ENCODE measurements around the gene TIPIN.
"Not testable (repeated sequence)": the region's sequence is repeated elsewhere in the genome, so short reads cannot be mapped to it uniquely, and the experiment has no call there.

The TIPIN gene

GRCh38 chr15:66381376-66381775 is 24.9 kb upstream of the TIPIN start:
- not testable (repeated sequence) for DNase-seq

DNA sequence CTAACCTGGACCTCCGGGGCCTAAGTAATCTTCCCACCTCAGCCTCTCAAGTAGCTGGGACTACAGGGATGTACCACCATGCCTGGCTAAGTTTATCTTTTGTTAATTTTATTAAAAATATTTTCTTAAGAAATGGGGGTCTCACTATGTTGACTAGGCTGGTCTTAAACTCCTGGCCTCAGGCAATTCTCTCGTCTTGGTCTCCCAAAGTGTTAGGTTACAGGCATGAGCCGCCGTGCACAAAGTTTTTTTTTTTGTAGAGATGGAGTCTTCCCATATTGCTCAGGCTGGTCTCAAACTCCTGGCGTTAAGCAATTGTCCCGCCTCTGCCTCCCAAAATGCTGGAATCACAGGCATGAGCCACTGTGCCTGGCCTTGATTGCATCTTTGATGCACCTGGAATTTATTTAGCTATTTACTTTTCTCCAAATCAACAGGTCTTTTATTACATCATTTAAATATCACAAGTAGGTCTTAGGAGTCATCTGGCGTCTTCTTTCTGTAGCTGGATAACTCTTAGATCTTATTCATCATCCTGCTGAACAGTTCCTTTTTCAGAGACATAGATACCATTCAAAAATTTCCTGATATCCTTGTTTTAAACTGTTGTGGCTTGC is 22.4 kb upstream of the TIPIN start:
- no peak for DNase-seq

DNA sequence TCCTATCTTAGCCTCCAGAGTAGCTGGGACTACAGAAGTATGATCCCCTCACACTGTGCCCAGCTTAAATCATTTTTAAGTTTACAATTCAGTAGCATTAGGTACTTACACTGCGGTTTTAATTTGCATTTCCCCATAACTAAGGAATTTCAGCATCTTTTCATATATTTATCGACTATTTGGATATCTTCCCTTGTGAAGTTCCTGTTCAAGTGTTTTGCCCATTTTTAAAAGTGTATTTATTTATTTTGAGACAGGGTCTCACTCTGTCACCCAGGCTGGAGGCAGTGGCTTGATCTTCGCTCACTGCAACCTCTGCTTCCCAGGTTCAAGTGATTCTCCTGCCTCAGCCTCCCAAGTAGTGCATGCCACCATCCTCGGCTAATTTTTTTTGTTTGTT is 17.7 kb upstream of the TIPIN start:
- DNase-seq = no peak

DNA sequence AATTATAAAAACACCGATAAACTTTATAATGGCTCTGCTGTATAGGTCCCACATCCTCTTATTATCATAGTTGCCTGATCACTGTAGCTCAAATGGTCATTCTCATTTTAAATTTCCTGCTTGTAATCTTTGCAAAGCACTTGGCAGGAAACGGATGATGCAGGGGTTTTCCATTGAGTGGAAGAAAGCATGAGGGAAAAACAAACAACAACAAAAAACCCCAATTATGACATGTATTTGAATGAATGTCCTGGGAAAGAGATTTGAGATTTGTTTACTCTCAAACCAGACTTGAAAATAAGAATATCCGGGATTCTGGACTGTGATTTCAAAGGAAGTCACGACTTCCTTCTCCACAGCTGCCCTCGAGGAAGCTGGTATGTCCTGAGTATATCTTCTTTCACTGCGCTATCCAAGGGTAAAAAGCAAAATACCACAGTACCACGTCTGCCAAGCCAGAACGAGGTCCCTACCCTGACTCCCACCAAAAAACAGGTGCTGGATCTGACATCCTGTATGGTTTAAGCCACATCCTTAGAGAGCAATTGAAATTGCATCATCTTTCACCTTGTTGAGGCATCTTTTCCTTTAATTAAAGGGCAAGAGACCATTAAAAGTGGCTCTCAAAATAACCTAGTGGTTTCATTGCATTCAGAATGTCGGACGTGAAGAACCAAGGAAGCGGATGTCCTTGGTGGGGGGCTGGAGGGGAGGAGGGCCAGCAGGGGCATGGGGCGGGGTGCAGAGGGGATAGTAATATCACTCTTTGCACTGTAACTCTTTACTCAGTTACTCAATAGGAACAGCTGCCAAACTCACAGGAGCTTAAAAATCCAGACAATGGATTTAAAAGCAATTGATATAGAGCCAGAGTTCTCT is 13.5 kb upstream of the TIPIN start:
- DNase-seq = peak; percentile 79

GRCh38 chr15:66364944-66365528 is 8.6 kb upstream of the TIPIN start:
- DNase-seq = no peak

DNA sequence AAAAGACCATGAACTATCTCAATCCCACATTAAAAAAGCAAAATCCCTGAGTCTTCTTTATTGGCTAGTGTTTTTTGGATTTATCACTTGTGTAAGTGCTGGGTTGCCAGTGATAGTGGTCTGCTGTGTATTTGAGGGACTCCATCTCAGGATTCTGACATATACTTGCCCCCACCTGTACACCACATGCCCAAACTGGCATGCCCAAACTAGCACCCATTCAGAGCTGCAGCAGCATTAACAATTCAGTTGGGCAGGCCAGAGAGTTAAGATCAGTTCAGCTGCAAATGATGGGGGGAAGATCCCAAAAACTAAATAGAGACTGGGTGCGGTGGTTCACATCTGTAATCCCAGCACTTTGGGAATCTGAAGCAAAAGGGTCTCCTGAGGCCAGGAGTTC is 6.3 kb upstream of the TIPIN start:
- DNase-seq = no peak

DNA sequence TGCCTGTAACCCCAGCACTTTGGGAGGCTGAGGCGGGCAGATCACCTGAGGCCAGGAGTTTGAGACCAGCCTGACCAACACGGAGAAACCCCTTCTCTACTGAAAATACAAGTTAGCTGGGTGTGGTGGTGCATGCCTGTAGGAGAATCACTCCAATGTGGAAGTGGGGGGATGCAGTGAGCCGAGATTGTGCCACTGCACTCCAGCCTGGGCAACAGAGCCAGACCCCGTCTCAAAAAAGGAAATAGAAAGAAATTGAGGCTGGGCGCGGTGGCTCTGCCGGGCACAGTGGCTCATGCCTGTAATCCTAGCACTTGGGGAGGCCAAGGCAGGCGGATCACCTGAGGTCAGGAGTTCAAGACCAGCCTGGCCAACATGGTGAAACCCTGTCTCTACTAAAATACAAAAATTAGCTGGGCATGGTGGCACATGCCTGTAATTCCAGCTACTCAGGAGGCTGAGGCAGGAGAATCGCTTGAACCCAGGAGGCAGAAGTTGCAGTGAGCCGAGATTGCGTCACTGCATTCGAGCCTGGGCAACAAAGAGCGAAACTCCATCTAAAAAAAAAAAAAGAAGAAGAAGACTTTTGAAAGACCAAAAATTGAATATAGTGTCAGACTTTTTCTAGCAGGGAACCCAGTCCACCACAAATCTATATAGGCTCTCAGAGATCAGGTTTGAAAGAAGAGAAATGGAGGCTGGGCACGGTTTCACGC is 5.4 kb upstream of the TIPIN start:
- DNase-seq = not testable (repeated sequence)

DNA sequence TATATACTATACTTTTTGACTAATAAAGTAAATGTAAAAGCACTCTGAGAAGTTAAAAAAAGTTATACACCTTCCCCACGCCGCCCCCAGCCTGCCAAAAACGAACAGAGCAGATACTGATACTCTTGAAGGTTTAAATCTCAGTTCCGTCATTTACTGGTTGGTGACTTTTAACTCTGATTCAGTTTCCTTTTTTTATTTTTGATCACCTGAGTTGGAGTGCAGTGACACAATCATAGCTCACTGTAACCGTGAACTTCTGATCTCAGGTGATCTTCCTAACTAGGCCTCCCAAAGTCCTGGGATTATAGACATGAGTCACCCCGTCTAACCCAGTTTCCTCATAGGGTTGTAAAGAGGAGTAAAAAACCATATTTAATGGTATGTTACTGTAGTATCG is 3.3 kb upstream of the TIPIN start:
- DNase-seq = no peak

GRCh38 chr15:66356077-66356358 is 467 bp downstream of the TIPIN start:
- no peak for DNase-seq

- not testable (repeated sequence) for DNase-seq
These were observed 8.0 kb downstream of the TIPIN start for GRCh38 chr15:66348530-66348929.

GRCh38 chr15:66328771-66329170 is 27.7 kb downstream of the TIPIN start:
- DNase-seq = no peak

GRCh38 chr15:66327736-66328135 is 28.7 kb downstream of the TIPIN start:
- DNase-seq = no peak

DNA sequence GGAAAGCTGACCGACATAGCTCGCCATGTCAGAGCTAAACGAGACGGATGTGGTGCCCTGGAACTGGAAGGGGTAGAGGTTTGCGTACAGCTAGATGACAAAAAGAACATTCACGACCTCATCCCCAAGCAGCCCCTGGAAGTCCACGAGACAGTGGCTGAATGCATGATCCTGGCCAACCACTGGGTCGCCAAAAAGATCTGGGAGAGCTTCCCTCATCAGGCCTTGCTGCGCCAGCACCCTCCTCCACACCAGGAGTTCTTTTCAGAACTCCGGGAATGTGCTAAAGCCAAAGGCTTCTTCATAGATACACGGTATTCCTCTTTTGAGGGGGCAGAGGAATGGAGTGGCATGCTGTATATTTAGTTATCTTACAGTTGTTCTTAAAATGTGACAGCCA is 30.4 kb downstream of the TIPIN start:
- no peak for DNase-seq

GRCh38 chr15:66323312-66323928 is 33.1 kb downstream of the TIPIN start:
- DNase-seq = no peak

GRCh38 chr15:66312144-66312543 is 44.3 kb downstream of the TIPIN start:
- DNase-seq = no peak

GRCh38 chr15:66310786-66311185 is 45.7 kb downstream of the TIPIN start:
- no peak for DNase-seq

DNA sequence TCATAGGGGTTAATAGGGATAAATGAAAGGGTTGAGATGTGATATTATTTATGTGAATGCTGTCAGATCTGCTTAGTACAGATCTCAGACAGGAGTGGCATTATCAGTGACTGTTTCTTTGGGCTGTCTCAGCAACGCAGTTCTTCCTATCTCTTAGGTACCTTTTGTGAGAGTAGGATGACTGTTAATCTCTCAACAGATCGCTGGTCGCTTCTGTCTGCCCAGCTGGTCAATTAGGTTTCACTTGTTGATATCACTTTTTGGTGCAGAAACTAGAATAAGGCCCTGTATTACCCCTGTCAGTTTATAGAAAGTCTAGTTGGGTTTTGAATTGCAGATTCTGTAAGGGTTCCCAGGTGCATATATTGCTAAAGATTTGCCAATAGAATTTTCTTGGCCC is 46.7 kb downstream of the TIPIN start:
- DNase-seq = no peak

DNA sequence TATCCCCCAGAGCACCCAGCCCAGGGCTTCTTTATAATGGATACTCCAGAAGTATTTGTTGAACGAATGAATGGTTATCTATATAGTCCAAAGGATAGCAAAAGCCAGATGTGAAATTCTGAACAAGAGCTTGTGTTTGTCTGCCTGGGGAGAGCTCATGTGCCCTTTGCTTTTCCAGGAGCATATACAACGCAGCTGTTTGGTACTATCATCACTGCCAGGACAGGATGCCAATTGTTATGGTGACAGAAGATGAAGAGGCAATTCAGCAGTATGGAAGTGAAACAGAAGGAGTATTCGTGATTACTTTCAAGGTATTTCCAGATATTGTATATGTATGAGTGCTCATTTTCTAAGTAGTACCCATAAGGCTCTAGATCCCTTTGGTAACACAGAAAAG is 48.0 kb downstream of the TIPIN start:
- DNase-seq = no peak

GRCh38 chr15:66306381-66306780 is 50.1 kb downstream of the TIPIN start:
- no peak for DNase-seq

DNA sequence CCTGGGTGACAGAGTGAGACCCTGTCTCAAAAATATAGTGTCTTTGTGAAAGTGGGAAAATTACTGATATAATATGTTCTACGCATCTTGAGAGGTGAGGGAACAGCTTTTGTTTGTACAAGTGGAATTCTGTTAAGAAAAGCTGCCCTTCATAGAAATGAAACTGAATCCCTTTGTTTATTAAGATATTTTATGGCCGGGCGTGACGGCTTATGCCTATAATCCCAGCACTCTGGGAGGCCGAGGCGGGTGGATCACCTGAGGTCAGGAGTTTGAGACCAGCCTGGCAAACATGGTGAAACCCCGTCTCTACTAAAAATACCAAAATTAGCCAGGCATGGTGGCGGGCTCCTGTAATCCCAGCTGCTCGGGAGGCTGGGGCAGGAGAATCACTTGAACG is 52.1 kb downstream of the TIPIN start:
- DNase-seq = not testable (repeated sequence)

GRCh38 chr15:66302489-66303278 is 53.8 kb downstream of the TIPIN start:
- no peak for DNase-seq

GRCh38 chr15:66298803-66299251 is 57.7 kb downstream of the TIPIN start:
- no peak for DNase-seq
